H54 (cell line): ENCODE data around the gene ZNF317.

ENCODE experiments used
- DNase-seq: peaks from one replicate; pipeline ENCODE4 v3.0.0; 2011; ENCODE audit warnings: low spot score, mixed read lengths; ENCODE audit not compliant: insufficient read length
- FAIRE-seq: peaks from 3 replicates; lab custom pipeline; 2011; peaks lifted over from hg19 to GRCh38; lab: Jason Lieb, UNC
- POLR2A ChIP-seq: IDR thresholded peaks from 2 replicates; pipeline ENCODE4 v1.6.1; 2011; ENCODE audit warnings: low read depth, mild to moderate bottlenecking, low read length

The ZNF317 gene

DNA sequence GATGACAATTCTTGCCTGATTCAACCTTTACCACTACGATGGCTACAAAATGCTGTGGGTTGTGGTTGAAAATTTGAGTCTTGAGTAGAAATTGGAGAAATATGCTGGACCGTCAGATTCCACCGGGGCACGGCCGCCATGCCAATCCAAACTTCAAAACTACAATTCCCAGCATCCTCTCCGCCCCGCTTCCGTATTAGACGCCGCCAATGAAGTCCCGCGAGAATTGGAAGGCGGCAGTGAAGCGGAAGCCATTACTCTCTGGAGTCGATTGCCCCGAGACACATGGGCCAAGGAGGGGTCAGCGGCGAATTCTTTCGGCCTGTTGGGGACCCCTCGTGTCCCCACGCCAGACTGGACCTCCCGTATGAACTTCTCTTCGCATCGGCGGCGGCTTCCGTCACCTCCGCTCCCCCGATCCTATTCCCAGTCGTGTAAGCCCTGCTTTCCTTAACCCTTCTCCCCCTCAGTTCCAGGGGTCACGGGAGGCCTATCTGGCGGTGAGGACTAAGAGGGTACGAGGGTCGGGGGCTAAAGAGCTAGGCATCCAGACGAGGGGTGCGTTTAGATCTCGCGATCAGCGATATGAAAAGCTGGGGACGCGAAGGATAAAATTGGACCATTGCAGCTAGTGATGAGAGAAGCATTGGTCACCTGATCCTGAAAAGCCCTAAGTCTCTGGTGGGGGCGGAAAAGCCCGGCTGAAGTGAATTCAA is at the start of gene ZNF317:
ZNF317 (plus strand) TSS at position 239 of the 716 bp plus-strand sequence. CDS start 15,620 bp downstream, outside the sequence.
- peak; percentile 61 for TF ChIP-seq POLR2A
- FAIRE-seq (peak; percentile 90), DNase-seq (peak; percentile 58)

DNA sequence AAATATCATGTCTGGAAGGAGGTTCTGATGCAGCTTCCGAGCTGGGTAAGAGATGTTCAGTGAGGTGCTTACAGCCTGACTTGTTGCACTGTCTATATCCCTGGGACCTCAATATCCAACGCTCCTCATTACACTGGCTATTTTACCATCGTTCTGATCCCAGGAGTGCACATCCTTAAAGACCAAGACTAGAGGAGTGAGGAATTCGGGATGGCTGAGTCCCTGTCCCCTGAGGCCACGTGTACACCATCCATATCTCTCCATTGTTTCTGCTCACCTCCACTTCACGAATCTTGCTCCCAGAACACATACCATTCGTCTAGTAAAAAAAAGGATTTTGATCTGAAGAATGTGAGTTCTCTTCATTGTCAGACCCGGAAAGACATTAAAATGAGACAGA is 32.8 kb upstream of the ZNF317 start, which contains the start of gene OR7G2:
OR7G2 (minus strand) TSS at position 101 of the 400 bp plus-strand sequence. CDS start 4,232 bp downstream, outside the sequence.
- no peak for TF ChIP-seq POLR2A
- FAIRE-seq = no peak
- DNase-seq = no peak

- FAIRE-seq = no peak
- DNase-seq = no peak
- TF ChIP-seq POLR2A = no peak
Measured at GRCh38 chr19:9109959-9110358, 30.2 kb upstream of the ZNF317 start.

- FAIRE-seq = no peak
- no peak for TF ChIP-seq POLR2A
- no peak for DNase-seq
Measured at GRCh38 chr19:9115307-9115813, 24.8 kb upstream of the ZNF317 start, which contains the start of gene OR7G1. OR7G1 (minus strand) TSS chr19:9115763; CDS start chr19:9115763, 0 bp downstream.

GRCh38 chr19:9116547-9116946 is 23.6 kb upstream of the ZNF317 start:
- no peak for FAIRE-seq
- TF ChIP-seq POLR2A = no peak
- no peak for DNase-seq

- no peak for FAIRE-seq
- no peak for TF ChIP-seq POLR2A
- no peak for DNase-seq
Measured at GRCh38 chr19:9126900-9127405, 13.2 kb upstream of the ZNF317 start, which contains the start of gene OR7G3. OR7G3 (minus strand) TSS chr19:9126950; CDS start chr19:9126950, 0 bp downstream.

DNA sequence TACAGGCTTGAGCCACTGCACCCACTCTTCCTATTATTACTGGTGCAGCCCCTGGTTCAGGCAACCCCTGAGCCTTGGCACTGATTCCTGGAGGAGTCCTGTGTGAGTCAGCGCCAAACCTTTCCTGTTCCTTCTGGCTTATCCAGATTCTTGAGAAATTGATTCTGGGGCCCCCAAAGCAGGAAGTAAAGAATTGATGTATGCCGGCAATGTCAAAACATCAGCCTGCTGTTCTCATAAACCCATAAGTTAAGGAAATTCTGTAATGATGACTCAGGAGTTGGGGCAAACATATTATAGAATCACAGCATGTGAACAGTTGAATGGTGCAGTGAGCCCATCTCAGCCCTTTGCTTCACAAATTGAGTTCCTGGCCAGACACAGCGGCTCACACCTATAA is 12.0 kb upstream of the ZNF317 start:
- FAIRE-seq (peak; percentile 74), DNase-seq (peak; percentile 64)
- TF ChIP-seq POLR2A = no peak

GRCh38 chr19:9130965-9131364 is 9.2 kb upstream of the ZNF317 start:
- FAIRE-seq (no peak), DNase-seq (no peak)
- TF ChIP-seq POLR2A = no peak

DNA sequence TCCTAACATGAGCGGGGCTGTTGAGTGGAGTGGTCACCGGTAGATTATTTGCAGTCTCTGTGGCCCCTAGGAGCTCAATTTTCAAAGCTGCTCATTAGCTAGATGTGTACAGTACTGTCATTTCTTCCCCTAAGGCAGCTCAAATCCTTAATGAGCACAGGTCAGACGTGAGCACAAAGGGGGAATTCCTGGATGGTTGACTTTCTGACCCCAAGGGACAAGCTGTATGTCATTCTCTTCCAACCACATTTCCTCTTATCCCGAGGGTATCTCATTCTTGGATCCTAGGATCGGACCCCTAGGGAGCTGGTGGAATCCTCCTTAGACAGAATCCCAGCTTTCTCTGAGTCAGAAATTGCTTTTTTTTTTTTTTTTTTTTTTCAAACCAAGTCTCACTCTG is 7.8 kb upstream of the ZNF317 start:
- DNase-seq (no peak), FAIRE-seq (no peak)
- no peak for TF ChIP-seq POLR2A

- TF ChIP-seq POLR2A = no peak
- FAIRE-seq = no peak
- no peak for DNase-seq
Measured at GRCh38 chr19:9139609-9140158, 513 bp upstream of the ZNF317 start.

GRCh38 chr19:9144920-9145319 is 4.7 kb downstream of the ZNF317 start:
- DNase-seq (no peak), FAIRE-seq (no peak)
- TF ChIP-seq POLR2A = no peak

DNA sequence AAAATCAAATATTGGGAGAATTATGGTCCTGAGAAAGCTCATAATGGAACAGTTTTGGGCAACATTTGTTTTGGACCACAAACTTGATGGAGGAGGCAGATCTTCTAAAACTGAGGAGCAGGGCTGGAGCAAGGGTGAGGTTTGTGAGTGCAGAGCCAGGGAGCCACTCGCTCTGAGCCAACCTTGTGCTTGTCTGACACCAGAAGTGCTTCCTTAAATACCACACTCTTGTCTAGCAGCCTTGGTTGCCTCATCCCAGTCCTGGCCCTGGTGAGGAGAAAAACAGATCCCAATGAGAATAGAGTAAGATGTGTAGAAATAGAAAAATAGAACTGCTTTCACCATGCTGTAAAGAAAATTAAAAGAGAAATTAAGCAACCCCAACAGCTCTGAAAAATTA is 6.7 kb downstream of the ZNF317 start:
- FAIRE-seq = no peak
- no peak for DNase-seq
- TF ChIP-seq POLR2A = no peak

- DNase-seq (no peak), FAIRE-seq (no peak)
- no peak for TF ChIP-seq POLR2A
Measured at GRCh38 chr19:9148697-9149096, 8.5 kb downstream of the ZNF317 start.

DNA sequence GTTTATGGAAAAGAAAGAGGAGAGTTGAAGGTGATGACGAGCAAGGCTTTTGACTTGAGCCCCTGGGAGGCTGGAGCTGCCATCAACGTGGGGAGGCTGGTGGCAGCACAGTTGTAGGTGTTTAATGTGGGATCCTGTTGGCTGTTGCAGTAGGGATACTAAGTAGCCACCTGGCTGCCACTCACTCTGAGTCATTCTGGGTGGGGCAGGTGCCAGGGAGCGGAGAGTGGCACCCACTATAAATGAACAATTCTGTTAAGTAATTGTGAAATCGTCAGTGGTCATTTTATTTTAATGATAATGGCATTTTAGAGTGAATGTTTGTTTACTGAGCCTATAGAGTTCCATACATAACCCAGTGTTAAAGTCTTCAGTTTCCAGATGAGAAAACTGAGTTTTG is 9.8 kb downstream of the ZNF317 start:
- DNase-seq = no peak
- FAIRE-seq = no peak
- TF ChIP-seq POLR2A = no peak
